Measurements from ENCODE around the gene RAB25. TPM values are rescaled to one million over a fixed set of nuclear protein-coding genes. Genes with fewer than 3 reads are reported as not detected.

RAB25 gene
- total and polyA plus RNA-seq, 2 of the 13 experiments (the other 11 are each of a cell fraction or from before 2014, with no cell fraction given), result 0.20 to 0.22 TPM

DNA sequence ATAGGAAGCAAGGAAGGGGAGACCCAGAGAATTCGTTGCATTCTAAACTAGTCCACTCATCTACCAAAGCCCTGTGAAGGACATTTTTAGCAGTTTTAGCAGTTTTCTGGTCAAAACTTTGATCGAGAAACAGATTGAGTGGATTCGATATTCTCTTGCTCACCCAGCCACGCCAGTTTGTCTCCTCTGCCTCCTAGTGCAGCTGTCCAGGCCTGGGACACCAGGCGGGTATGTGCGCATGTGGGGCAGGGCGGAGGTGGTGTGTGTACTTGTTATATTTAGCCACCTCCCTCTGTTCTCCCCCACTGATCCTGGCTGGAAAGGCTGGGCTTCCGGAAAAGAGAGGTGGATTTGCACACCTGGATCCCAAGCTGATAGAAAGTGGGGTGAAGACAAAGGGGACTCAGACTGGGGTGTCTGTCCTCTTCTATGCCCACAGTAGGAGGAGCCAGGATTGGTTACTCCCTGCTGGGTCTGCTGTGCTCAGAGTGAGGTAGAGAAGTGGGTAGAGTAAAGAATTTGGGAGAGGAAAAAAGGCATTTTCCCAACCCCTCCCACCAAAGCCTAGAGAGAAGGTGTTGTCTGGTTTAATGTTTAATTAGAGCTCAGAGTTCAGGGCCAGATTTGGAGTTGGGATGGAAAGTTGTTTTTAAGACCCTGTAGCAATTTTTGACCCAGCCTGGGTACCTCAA, 57.4 kb downstream of the RAB25 start:
- Histone ChIP-seq H4K20me1 (ENCODE audit: insufficient read depth, low read length) (peaks cover 6% of the 10 kb centered on the region; the same call in 1 of the 2 replicates), H3K27ac (ENCODE audit: extremely low read length, insufficient read depth, low read length) (peak overlapping the region; percentile 91), H3K9ac (ENCODE audit: insufficient read depth, low read depth, low read length) (peak overlapping the region; percentile 73), H2AFZ (ENCODE audit: low read length) (no peak overlapping the region), H3K27me3 (ENCODE audit: control insufficient read depth in 1 of 2, insufficient read depth in 2 of 2, low read length in 2 of 2) (no peaks in the 10 kb centered on the region; a peak in 1 of 5 replicates), H3K4me2 (ENCODE audit: low read depth, low read length) (peak overlapping the region; percentile 80), H3K9me3 (ENCODE audit: low read length) (no peaks in the 10 kb centered on the region), H3K79me2 (ENCODE audit: insufficient read depth, low read length) (peaks cover 83% of the 10 kb centered on the region), H3K36me3 (replicated peaks in 1 of 2; ENCODE audit: control insufficient read depth in 1 of 2, insufficient read depth in 2 of 2, low read length in 2 of 2) (peaks cover 0 to 7% of the 10 kb centered on the region in 2 experiments; a peak in 3 of 5 replicates), H3K4me1 (ENCODE audit: insufficient read depth, low read length) (peaks cover 82% of the 10 kb centered on the region), H3K4me3 (replicated peaks in 1 of 3; ENCODE audit: insufficient read depth in 1 of 3, low read depth in 2 of 3, low read length in 3 of 3) (peak overlapping the region; percentile 31 to 83 (median 78))
- DNase-seq (ENCODE audit: low spot score), result peak; percentile 84
- whole genome bisulfite sequencing (ENCODE audit: low lambda C conversion rate), result 2% methylated on average over 8 of the region's 8 CpGs
- in situ Hi-C loops (cut with HindIII; ENCODE audit: extremely low pct_ligation_motif_present, low pct_unique_long_range_greater_than_20kb), result no loop called here
- POLR2A ChIA-PET, result interaction anchor here (0.7 to 4.8 kb wide), 10 partner anchors 10 to 253 kb away, joined by 3 to 108 read pairs (median 4); partner anchors contain the start of genes CCT3, MEX3A, PMF1 and TSACC
- TSS peak; percentile 57 for BruUV-seq (replicated peaks)
- intact Hi-C loops (cut with micrococcal nuclease; ENCODE audit: unreplicated experiment), result no loop called here
- CTCF ChIA-PET (ENCODE audit: low intra/inter-chr PET ratio, low total read pairs), result interaction anchor here (1.5 kb wide), 1 partner anchor 12 kb away, joined by 3 read pairs; no protein-coding TSS in a partner anchor
- ATAC-seq, result peak; percentile 69
- peak; percentile 92 for FAIRE-seq
- TF ChIP-seq ZNF337 (CRISPR knock-in tag; IDR thresholded peaks at IDR 0.05; ENCODE audit: borderline replicate concordance, low read depth) (no peak), RORA (CRISPR knock-in tag; IDR thresholded peaks at IDR 0.05) (no peak), ZSCAN20 (CRISPR knock-in tag; IDR thresholded peaks at IDR 0.05; ENCODE audit: borderline replicate concordance) (no peak), KDM1A (CRISPR knock-in tag; IDR thresholded peaks at IDR 0.05) (no peak), SYNCRIP (IDR thresholded peaks at IDR 0.05; ENCODE audit: insufficient read depth, low read depth, low read length) (no peak), ZNF468 (CRISPR knock-in tag; IDR thresholded peaks at IDR 0.05) (no peak), REXO4 (CRISPR knock-in tag; IDR thresholded peaks at IDR 0.05; ENCODE audit: borderline replicate concordance) (no peak), NONO (IDR thresholded peaks at IDR 0.05) (no peak), NONO (CRISPR knock-in tag; conservative IDR thresholded peaks at IDR 0.05) (peak; percentile 54; the same call in 1 of the 2 replicates)
- TF ChIP-seq, protein P1, sequence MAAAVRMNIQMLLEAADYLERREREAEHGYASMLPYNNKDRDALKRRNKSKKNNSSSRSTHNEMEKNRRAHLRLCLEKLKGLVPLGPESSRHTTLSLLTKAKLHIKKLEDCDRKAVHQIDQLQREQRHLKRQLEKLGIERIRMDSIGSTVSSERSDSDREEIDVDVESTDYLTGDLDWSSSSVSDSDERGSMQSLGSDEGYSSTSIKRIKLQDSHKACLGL (CRISPR knock-in tag; IDR thresholded peaks at IDR 0.05), result no peak
- TF ChIP-seq, protein P2, sequence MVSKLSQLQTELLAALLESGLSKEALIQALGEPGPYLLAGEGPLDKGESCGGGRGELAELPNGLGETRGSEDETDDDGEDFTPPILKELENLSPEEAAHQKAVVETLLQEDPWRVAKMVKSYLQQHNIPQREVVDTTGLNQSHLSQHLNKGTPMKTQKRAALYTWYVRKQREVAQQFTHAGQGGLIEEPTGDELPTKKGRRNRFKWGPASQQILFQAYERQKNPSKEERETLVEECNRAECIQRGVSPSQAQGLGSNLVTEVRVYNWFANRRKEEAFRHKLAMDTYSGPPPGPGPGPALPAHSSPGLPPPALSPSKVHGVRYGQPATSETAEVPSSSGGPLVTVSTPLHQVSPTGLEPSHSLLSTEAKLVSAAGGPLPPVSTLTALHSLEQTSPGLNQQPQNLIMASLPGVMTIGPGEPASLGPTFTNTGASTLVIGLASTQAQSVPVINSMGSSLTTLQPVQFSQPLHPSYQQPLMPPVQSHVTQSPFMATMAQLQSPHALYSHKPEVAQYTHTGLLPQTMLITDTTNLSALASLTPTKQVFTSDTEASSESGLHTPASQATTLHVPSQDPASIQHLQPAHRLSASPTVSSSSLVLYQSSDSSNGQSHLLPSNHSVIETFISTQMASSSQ (IDR thresholded peaks at IDR 0.05; ENCODE audit: low read depth), result peak; percentile 85
- TF ChIP-seq, protein P2 (CRISPR knock-in tag; IDR thresholded peaks at IDR 0.05; ENCODE audit: borderline replicate concordance), result peak; percentile 91; the same call in 1 of the 2 replicates
